ENCODE results near the gene ESPN. TPM values are rescaled to one million over a fixed set of nuclear protein-coding genes. Genes with fewer than 3 reads are reported as not detected.

Gene ESPN
- total and polyA plus RNA-seq, 10 donors, result 0.26 to 6.0 (median 0.54) TPM; not detected in 1

DNA sequence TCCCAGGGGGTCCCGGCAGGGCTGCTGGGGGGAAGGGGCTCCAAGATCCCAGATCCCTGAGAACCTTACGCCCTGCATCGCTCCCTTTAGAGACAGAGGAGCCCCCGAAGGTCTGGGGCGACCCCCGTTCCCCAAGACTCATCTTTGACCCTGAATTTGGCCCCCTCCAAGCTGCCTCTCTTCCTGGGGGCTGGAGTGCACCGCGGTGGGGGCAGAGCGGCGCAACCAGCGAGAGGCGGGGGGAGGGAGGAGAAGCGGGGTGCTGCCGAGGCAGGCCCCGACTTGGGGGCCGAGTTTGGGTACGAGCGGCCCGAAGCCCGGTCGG, 72.3 kb downstream of the ESPN start:
- 3 to 6% (median 5%) methylated on average over 11 to 21 of the region's 21 CpGs for WGBS, 5 donors
- intact Hi-C loops (cut with DNase I; ENCODE audit: low total_unique reads), result no loop called here
- H3K27ac ChIP-seq, result peak overlapping the region; percentile 41 to 86 (median 80)
- H3K9me3 ChIP-seq, result no peaks in the 10 kb centered on the region
- TF ChIP-seq POLR2A (IDR thresholded peaks at IDR 0.05), result no peak
- TF ChIP-seq, protein P1, sequence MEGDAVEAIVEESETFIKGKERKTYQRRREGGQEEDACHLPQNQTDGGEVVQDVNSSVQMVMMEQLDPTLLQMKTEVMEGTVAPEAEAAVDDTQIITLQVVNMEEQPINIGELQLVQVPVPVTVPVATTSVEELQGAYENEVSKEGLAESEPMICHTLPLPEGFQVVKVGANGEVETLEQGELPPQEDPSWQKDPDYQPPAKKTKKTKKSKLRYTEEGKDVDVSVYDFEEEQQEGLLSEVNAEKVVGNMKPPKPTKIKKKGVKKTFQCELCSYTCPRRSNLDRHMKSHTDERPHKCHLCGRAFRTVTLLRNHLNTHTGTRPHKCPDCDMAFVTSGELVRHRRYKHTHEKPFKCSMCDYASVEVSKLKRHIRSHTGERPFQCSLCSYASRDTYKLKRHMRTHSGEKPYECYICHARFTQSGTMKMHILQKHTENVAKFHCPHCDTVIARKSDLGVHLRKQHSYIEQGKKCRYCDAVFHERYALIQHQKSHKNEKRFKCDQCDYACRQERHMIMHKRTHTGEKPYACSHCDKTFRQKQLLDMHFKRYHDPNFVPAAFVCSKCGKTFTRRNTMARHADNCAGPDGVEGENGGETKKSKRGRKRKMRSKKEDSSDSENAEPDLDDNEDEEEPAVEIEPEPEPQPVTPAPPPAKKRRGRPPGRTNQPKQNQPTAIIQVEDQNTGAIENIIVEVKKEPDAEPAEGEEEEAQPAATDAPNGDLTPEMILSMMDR (IDR thresholded peaks at IDR 0.05 in 8 of 11, conservative IDR thresholded peaks at IDR 0.05 in 3 of 11), result no peak
- TF ChIP-seq POLR2AphosphoS5 (IDR thresholded peaks at IDR 0.05), result no peak
- peak overlapping the region; percentile 35 to 80 (median 49) for H3K4me3 ChIP-seq
- DNase-seq, result no peak
- peaks cover 0 to 46% (median 5%) of the 10 kb centered on the region in 7 donors for H3K27me3 ChIP-seq (replicated peaks in 1 of 7)
- H3K36me3 ChIP-seq, result no peaks in the 10 kb centered on the region
- H3K4me1 ChIP-seq, result peaks cover 18 to 96% (median 71%) of the 10 kb centered on the region in 6 donors

- peaks cover 0 to 47% (median 5%) of the 10 kb centered on the region in 7 donors for H3K27me3 ChIP-seq (replicated peaks in 1 of 7)
- H3K4me3 ChIP-seq, result peak overlapping the region; percentile 39 to 80 (median 54)
- H3K36me3 ChIP-seq, result no peaks in the 10 kb centered on the region
- H3K9me3 ChIP-seq, result no peaks in the 10 kb centered on the region
- intact Hi-C loops (cut with DNase I; ENCODE audit: low total_unique reads), result no loop called here
- peak; percentile 84 for DNase-seq
- WGBS, 5 donors, result 0 to 1% (median 0%) methylated on average over 3 to 74 of the region's 74 CpGs
- H3K27ac ChIP-seq, result peak overlapping the region; percentile 41 to 86 (median 80)
- peaks cover 18 to 96% (median 72%) of the 10 kb centered on the region in 6 donors for H3K4me1 ChIP-seq
- TF ChIP-seq POLR2A (IDR thresholded peaks at IDR 0.05) (no peak), POLR2AphosphoS5 (IDR thresholded peaks at IDR 0.05) (peak in 2 of 3 donors; percentile 62 to 68)
Measured at GRCh38 chr1:6497215-6497866, 72.8 kb downstream of the ESPN start.

DNA sequence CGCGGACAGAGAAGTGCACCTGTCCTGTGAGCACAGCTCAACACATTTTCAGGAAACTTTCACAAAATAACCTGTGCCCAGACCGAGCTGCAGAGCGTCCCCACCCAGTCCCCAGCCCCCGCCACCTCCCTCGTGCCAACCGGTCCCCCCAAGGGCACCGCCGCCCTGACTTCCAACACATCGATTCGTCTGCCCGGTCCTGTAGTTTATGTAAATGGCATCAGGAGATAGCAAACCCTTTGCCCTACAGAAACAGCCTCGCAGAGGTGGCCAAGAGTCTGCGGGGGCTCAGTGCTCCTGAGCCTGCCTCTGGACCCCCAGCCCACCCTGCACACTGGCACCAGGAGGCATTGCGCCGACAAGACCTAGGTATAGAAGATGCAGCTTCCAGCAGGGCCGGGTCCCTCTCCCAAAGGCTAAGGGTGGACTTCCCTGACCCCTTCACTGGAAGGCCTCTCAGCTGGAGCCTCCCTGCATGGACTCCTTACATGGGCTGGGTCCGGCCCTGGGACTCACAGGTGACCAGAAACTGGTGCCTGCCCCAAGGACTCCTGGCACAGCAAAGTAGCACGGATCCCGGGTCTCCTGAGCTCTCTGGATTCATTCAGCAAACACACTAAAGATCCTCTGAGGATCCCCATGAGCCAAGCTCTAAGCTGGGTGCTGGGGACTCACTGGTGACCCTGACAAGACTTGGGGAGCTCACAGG, 73.4 kb downstream of the ESPN start:
- peaks cover 0 to 50% (median 5%) of the 10 kb centered on the region in 7 donors for H3K27me3 ChIP-seq (replicated peaks in 1 of 7)
- intact Hi-C loops (cut with DNase I; ENCODE audit: low total_unique reads), result no loop called here
- 25 to 50% (median 48%) methylated on average over 9 to 20 of the region's 20 CpGs for whole genome bisulfite sequencing, 5 donors
- TF ChIP-seq POLR2A (IDR thresholded peaks at IDR 0.05) (no peak), POLR2AphosphoS5 (IDR thresholded peaks at IDR 0.05) (no peak)
- TF ChIP-seq, protein P1 (IDR thresholded peaks at IDR 0.05 in 8 of 11, conservative IDR thresholded peaks at IDR 0.05 in 3 of 11), result no peak
- no peaks in the 10 kb centered on the region for H3K36me3 ChIP-seq
- H3K27ac ChIP-seq, result peak overlapping the region in 6 of 8 donors; percentile 48 to 86 (median 81)
- H3K9me3 ChIP-seq, result no peaks in the 10 kb centered on the region
- H3K4me1 ChIP-seq, result peaks cover 21 to 96% (median 73%) of the 10 kb centered on the region in 6 donors
- H3K4me3 ChIP-seq, result peak overlapping the region; percentile 33 to 80 (median 54)
- peak; percentile 73 for DNase-seq

DNA sequence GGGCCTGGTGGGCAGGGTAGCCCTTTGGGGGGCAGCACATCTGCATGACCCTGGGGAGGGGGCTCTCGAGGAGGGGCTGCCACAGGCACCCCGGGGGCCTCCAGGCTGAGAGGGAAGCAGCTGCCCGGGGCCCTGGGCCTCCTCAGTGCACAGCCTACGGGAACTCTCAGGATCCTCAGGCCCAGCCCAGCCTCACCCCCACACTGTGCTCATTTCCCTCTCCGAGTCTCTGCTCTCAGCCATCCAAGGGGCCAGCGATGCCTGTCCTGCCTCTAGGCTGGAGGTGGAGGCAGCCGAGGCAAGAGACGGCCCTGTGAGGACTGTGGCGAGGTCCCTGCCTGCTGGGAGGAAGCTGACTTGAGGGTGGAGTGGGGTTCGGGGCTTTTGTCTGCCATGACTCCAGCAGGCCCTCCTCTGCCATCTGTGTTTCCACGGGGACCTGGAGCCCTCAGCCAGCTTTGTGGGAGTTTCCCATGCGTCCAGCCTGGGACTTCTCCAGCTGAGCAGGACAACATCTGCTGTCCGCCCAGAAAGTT, 74.1 kb downstream of the ESPN start:
- WGBS, 5 donors, result 38 to 69% (median 61%) methylated on average over 6 to 13 of the region's 13 CpGs
- no peaks in the 10 kb centered on the region for H3K9me3 ChIP-seq
- peak overlapping the region; percentile 26 to 86 (median 78) for H3K27ac ChIP-seq
- H3K4me3 ChIP-seq, result peak overlapping the region in 1 of 8 donors; percentile 80
- no peaks in the 10 kb centered on the region for H3K36me3 ChIP-seq
- DNase-seq, result peak; percentile 66
- intact Hi-C loops (cut with DNase I; ENCODE audit: low total_unique reads), result no loop called here
- peaks cover 0 to 50% (median 5%) of the 10 kb centered on the region in 7 donors for H3K27me3 ChIP-seq (replicated peaks in 1 of 7)
- TF ChIP-seq POLR2AphosphoS5 (IDR thresholded peaks at IDR 0.05) (no peak), POLR2A (IDR thresholded peaks at IDR 0.05) (no peak)
- TF ChIP-seq, protein P1 (IDR thresholded peaks at IDR 0.05 in 8 of 11, conservative IDR thresholded peaks at IDR 0.05 in 3 of 11), result no peak
- peaks cover 22 to 96% (median 71%) of the 10 kb centered on the region in 6 donors for H3K4me1 ChIP-seq

Measured in spleen (tissue), 11 donors.